HG03196 (cell line): ENCODE data around the gene DPM2.

Experiments
- ATAC-seq: cut with Tn5 transposase; IDR thresholded peaks from one replicate; pipeline ENCODE4 v1.9.1; 2021; ENCODE audit not compliant: unreplicated experiment

Gene DPM2

DNA sequence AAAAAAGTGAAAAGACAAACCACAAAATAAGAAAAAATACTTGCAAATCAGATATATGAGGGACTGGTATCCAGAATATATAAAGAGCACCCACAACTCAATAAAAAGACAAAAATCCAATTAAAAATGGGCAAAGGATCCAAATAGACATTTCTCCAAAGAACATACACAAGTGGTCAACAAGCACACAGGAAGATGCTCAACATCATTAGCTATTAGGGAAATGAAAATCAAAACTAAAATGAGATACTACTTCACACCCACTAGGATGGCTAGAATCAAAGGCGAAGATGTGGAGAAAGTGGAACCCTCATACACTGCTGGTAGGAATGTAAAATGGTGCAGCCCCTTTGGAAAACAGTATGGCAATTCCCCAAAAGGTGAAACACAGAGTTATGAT lies 21.1 kb upstream of the DPM2 start:
- no peak for ATAC-seq

DNA sequence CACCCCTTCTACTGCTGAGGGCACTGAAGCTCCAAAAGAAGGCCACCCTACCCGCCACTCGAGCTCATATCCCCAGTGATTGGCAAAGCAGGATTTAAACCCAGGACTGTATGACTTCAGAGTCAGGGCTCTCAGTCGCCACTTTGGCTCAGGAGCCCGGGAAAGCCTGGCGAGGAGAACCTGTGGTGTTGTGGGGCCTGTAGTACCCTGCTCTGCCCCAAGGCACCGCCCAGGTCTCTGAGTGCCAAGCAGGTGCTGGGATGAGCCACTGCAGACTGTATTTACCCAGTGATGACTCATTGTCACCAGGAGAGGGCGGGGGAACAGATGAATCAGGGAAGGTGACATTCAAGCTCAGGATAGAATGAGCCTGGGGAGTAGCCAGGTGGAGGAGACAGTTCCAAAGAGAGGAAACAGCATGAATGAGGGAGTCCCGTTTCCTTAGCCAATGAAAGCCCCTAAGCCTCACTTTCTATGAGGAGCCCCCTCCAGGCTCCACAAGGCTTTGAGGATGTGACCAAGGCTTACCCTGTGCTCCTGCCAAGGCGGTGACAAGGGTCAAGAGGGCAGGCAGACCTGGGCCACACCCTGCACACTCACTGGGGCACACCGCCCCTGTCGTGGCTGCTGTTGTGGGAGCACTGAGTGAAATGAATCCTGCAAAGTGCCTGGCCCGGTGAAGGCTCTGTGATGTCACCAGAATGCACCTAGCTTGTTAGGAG lies 17.8 kb upstream of the DPM2 start:
- no peak for ATAC-seq

DNA sequence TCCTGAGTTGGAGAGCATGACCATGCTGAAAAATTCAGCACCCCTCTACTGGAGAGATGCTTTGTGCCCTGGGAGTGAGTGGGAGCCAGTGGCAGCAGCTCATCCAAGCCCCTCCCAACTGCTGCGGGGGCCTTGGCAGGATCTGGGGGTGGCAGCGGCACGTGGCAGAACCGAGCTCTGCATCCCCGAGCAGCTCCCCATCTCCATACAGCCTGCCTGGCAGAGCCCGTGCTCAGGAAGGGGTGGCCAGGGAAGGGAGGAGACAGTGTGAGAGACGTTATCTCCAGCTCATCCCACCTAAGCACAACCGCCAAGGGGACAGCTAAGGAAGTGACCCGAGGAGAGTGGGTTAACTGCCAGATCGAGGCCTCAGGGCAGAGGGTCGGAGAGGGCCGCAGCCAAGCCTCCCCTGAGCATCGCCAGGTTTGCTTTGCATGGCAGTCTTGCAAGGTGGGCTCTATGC lies 17.2 kb upstream of the DPM2 start:
- ATAC-seq = no peak

DNA sequence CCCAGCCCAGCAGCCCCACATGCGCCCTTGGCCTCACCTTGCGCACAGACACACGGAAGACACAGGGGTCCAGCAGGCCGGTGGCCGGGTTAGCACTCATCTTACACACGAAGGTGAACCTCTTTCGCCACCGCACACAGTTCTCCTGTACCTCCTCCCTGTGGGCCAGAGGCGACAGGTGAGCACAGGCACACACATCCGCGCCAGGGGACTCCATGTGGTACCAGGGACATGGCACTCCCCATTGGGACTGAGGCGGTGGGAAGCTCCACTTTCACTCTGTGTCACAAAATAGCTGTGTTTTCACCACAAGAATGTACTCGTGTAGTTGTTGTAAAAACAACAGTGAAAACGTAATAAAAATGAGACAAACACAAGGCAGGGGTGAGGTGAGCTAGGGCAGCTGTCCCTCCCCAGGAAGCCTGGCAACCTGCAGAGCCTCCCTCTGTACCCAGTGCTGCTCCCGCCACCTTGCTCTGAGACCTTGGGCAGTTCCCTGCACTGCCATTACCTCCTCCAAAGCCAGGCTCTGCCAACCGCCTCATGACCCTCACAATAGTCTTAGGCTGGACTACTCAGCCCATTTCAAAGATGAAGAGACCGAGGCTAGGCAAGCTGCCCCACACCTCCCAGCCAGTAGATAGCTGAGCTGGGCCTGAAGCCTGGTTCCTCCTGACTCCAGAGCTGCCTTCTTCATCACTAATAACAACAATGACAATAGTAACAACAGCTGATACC lies 16.3 kb upstream of the DPM2 start:
- ATAC-seq = no peak

DNA sequence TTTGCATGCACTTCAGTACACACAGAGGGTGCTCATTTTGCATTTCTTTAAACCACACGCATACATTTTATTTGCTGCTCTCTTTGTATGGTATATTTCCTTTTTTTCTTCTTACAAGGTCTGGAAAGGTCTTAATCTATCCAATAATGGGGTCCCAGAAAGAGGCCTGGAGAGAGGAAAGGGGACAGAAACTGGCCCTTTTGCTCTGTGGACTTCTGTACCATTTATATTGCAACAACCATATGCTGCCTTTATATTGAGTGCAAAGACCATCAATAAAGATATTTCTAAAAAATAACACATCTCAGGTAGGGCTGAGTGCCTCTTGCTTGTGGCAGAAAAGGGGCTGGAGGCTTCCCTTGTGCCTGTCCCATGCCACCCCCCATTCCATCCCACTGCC lies 15.5 kb upstream of the DPM2 start:
- ATAC-seq = no peak

DNA sequence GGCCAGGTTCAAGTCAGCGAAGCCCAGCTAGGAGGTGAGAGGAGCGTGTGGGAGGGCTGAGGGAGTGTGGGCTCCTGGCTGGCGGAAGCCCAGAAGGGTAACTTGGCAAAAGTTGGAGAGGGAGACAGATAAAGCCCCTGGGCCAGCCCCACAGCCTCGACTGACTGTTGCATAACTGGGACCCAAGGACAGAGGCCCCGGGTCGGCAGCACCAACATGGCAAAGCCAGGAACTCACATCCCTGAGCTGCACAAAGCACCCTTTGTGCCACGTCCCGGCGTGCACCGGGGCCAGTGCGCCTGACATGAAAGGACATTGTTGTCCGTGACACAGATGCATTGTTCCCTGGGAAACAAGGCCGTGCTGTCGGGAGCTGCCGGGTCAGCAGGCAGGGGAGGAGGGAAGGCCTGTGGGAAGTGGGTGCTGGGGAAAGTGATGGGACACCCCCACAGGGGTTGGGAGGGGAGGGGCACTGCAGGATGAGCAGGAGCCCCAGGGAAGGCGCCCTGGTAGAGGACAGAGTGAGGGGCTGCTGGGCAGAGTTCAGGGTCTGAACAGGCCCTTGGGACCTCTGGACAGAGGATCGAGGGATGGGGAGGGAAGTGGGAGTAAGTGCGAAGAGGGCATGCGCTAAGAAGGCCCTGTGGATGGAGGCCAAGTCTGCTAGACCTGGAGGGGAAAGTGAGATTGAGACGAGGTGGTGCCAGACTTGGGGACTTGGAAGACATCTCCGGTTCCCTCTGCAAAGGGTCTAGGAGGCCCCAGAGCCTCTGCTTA lies 13.0 kb upstream of the DPM2 start:
- no peak for ATAC-seq

DNA sequence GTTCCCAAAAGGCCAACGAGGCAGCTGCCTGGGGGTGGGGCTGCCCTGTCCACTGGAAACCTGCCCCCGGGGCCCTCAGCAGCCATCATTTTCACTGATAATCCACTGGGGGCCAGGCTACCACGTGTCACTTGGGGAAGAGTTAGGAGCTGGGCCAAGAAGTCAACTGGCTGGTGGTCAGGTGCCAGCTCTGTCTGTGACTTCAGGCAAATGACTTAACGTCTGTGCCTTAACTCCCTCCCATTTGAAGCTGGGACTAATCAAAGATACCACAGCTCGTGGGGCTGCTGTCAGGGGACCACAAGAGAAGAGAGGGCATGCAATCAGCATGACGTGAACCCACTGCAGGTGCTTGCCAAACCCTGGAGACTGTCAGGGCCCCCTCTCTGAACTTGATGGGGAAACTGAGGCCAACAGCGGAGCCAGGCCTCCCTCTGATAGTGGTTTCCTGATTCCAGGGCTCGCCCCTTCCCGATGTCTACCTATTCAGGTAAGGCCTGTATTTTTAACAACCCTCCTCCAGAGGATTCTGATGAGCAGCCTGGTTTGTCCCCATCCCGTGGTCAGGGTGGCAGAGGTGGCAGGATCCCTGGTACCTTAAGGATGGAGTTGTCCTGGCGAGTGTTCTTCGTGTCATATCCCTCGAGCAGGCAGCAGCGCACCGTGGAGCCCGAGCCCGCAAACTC lies 12.3 kb upstream of the DPM2 start:
- ATAC-seq = no peak

DNA sequence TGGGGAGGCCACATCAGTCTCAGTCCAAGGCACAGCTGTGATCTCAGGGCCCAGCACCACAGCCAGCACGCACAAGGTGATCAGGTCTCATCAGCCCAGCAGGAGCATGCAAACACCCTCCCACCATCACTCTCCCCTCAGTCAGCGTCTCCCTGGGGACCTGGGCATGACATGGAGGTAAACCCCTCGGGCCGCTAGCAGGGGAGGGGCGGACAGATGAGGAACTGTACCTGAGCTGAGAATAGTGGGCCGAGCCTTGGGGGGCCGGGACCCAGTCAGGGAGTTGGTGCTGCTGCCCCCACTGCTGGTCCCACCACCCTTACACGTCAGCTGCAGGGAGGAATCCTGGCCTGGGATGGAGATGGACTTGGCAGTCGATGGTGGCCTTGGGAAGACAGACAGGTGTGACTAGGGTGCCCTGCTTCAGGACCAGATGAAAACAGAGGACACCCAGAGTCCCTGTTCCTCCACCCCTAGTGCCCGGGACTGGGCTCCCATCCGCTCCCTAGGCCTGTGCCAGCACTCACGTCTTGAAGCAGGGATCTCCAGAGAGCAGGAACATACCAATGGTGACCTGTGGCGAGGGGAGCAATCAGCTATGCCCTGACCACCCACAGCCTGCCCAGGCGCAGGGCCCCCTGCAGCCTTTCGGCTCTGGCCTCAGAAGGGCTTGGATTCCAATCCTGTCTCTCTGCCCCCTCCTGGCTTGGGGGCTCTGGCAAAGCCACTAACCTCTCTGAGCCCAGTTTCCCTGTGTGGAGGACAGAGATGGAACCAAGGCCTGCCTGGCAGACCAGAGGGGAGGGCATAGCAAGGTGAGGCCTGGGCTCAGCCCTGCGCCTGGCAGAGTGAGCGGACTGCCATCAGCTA lies 10.4 kb upstream of the DPM2 start:
- ATAC-seq = no peak

DNA sequence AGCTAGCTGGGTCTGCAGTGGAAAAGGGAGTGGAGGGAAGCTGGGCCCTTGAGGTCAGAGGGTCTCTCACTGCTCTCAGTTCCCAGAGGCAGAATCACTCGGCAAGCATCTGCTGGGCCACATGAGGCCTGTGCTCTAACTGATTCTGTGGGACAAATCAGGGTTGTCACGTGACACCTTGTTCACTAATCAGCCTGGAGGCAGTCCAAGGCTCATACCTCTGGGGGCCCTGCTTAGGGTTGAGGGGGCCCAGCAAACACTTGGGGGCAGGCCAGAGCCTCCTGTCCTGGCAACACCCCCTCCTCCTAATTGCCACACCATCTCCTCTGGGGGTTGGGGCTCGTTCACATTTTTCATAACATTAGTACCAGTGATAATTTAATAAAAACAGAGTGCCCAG lies 9.1 kb upstream of the DPM2 start:
- ATAC-seq = no peak

DNA sequence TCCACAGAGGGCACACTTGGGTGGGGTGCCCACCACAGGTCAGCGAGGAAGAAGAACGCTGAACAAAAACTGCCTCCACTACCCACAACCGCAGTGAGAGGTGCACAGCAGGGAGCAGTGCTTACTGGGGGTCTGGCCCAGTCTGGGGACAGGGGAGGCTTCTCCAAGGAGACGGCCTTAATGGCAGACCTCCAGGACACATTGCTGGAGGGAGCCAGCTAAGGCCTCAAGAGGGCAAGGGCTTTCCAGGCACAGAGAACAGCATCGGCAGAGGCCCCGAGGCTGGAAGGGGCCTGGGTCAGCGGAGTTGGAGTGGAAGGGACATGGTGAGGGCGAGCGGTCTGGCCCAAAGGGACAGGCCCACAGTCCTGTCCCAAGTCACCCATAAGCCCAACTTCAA lies 8.3 kb upstream of the DPM2 start:
- ATAC-seq = no peak

DNA sequence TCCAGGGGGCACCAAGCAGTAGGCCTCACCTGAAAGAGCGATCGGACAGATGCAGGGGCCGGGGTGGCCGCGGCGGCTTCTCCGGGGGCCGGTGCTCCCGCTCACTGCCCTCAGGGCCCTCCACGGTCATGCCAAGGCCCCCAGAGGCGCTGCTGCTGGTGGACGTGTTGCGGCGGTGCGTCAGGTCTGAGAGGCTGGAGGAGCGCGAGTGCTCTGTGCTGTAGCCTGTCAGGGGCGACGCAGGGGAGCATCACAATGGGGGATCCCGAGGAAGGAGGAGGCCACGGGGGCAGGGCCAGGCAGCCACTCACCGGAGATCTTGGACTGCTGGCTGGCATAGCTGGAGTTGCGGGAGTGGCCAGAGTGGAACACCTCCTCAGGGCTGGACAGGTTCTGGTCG lies 7.7 kb upstream of the DPM2 start:
- no peak for ATAC-seq

DNA sequence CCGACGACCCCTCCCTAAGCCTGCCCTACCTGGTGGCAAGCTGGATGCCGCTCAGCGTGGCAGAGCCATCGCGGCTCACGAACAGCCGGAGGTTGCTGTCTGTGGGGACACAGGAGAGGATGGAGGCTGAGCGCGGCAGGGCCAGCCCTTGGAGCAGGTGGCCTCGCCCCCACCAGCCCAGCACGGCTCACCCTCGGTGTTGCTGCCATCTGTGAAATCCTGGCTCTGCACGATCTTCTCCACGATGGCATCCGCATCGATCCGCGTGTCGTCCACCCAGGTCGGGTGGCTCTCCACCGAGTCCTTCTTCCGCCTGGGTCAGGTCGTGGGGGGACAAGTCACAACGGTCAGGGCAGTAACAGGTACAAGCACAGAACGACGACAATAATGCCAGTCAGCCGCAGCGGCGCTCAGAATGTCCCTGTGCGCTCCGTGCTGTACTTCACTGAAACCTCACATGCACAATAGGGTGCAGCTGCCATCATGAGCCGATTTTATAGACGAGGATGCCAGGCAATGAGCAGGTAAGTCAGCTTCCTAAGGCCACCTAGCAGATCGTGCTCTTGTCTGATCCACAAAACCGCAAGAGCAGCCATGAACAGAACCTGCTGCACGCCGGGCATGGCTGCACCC lies 7.0 kb upstream of the DPM2 start:
- ATAC-seq = no peak

DNA sequence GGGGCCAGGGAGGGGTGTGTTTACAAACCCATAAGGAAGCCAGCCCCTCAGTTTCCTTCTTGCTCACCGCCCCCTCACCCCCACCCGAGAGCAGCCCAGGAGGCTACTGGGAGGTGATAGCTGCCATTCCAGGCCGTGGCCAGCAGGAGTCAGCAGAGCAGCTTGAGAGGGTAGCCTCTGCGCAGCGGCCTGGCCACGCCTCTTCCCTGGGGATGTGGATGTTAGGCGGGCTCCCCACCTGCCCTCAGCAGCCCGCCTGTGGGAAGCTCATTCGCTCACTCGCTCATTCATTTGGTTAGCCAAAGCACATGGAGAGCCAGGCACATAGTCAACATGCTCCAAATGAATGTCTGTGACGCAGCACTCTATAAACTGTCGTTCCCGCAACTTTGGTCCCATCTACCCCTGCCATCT lies 6.1 kb upstream of the DPM2 start:
- ATAC-seq = no peak

DNA sequence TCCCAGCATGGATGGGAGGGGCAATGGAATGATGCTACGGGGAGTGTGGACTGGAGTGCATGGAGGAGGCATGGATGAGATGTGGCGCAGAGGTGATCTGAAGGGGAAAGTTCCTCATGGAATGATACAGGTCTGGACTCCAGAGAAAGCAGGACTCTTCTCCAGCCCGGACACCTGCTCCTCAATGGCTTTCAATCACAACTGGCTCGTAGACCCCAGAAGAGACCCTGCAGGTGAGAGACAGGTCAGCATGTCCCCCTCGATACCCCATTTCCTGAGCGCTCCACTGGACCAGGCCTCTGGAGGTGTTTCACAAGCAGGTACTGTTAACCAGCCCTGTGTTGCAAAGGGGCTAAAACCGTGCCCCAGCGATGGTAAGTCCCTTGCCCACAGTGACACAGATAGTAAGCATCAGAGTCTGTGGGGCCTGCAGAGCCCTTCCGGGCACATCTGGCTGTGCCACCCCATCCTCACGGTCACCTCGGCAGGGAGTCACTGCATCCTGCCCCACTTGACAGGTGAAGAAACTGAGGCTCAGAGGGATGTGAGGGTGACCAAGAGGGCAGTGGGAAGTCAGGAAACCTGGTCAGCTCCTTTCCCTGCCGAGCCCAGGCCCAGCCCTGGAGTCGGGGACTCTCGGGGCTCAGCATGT lies 5.5 kb upstream of the DPM2 start:
- no peak for ATAC-seq

DNA sequence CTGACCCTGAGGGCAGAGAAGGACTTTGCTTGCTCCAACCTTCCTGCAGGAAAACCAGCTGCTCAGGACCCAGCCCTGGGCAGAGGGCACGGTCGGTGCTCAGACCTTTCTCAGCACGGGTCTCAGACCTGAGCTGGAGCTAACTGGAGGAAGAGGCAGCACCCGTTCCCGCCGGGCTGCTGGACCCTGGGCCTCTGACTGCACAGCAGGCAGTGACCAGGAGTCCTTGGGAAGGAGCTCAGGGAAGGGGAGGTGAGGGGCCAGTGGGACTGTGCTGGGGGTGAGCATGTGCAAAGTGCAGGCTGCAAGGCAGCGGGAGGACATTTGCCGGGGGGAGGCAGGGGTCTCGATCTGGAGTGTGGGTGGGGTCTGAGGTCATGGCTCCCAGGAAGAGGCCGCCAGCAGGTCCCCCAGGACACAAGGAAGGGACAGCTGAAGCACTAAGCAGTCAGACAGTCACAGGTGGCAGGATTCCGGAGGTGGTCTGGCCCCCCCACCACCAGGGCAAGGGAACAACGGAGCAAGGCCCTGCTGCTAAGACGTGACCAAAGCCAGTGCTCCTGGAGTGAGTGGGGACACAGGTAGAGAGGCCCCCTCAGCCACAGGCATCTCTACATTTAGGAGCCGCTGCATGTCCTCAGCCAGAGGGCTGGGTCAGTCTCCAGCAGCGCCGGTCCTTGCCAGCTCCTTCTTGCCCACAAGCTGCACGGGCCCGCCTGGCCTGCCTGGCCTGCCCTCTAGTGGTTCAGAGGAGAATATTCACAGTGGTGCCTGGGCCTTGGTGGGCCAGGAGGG lies 4.8 kb upstream of the DPM2 start:
- ATAC-seq = no peak

DNA sequence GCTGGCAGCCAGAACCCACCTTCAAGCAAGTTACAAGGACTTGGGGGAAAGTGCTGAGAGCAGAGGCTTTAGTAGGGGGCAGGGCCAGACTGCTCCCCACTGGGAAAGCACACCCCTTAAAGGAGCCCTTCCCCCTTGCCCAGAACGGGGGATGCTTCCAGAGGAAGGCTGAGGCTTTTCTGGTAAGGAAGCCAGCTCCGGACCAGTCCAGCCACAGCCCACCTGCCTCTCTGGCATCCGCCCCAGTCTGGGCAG lies 4.2 kb upstream of the DPM2 start:
- no peak for ATAC-seq

DNA sequence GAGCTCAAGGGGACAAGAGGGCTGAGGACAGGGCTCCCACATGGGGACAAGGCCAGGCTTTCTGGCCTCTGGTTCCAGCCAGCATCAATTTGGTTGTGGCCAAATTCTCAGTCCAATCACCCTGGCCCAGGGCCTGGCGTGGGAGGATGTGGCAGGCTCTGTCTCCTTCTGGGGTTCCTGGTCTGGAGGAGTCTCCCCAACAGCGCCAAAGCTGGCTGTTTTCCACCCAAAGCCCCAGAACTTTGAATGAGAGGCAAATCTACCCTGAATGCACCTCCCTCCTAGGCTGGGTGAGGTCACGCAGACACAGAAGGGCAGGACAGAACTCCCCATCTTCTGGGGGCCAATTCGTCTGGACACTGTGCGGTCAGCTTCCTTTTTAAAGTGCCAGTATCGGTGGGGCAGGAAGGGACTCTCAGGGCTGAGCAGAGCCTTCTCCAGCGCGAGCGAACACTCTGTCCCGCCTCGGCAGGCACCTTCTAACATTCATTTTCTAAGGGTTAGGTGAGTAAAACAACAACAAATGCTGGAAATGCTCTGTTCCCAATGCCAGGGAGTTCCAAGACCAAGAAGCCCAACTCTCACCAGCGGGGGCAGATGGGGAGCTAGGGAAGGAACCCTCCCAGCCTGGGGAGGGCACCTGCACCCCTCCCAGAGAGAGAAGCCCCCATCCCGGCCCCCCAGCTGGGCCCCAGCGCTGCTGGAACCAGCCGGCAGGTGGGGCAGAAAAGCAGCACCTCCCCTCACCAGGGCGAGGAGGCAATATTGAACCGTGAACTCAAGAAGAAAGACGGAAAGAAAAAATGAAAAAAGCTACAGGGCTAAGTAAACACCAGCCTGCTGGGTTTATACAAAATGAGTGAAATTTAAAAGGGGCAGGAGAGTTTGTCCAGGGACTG lies 3.7 kb upstream of the DPM2 start:
- no peak for ATAC-seq

DNA sequence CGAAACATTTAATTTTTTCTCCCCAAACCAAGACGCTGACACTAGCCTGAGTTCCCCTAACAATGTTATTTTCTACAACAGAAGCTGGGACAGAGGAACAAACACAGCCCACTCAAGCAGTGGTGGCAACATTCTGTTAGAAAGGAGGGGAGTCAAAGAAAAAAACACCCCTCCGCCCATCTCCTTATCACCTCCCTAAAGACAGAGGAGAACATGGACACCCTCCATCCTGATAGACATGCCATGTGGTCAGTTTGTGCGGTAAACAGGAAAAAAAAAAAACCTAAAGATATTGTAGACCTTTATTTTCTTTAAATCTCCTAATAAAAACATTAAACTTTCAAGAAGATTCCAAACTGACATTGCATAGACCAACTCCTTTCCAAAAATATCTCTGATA lies 2.9 kb upstream of the DPM2 start:
- ATAC-seq = no peak
